Karpas-422 (cell line): Measurements from ENCODE around the gene PIP4K2A. TPM values are rescaled to one million over a fixed set of nuclear protein-coding genes. Genes with fewer than 3 reads are reported as not detected.

ENCODE experiments used
- DNase-seq: peaks from one replicate; pipeline ENCODE4 v3.0.0-alpha.2; 2015
- H2AFZ ChIP-seq: fragments of 200-600 bp; sonication (generic); 2 replicates; pipeline ENCODE4 v1.6.1; 2014; ENCODE audit warnings: antibody characterized with exemption, low read length, mixed read lengths
- H3K27ac ChIP-seq: fragments of 200-600 bp; sonication (generic); 2 replicates; pipeline ENCODE4 v1.5.1; 2014; ENCODE audit warnings: mild to moderate bottlenecking, low read length, moderate library complexity
- H3K27me3 ChIP-seq: fragments of 200-600 bp; sonication (generic); 2 replicates; pipeline ENCODE4 v1.6.1; 2014; ENCODE audit warnings: low read length, mixed read lengths
- H3K36me3 ChIP-seq: fragments of 200-600 bp; sonication (generic); 2 replicates; pipeline ENCODE4 v1.6.1; 2014; ENCODE audit warnings: low read length, mixed read lengths; ENCODE audit not compliant: insufficient read depth
- H3K4me1 ChIP-seq: fragments of 200-600 bp; sonication (generic); 2 replicates; pipeline ENCODE4 v1.6.1; 2014; ENCODE audit warnings: mild to moderate bottlenecking, low read length, mixed read lengths
- H3K4me2 ChIP-seq: fragments of 200-600 bp; sonication (generic); 2 replicates; pipeline ENCODE4 v1.6.1; 2014; ENCODE audit warnings: low read length, low read depth, mild to moderate bottlenecking; ENCODE audit not compliant: poor library complexity, severe bottlenecking
- H3K4me3 ChIP-seq: fragments of 200-600 bp; sonication (generic); 2 replicates; pipeline ENCODE4 v1.5.1; 2014; ENCODE audit warnings: mild to moderate bottlenecking, antibody characterized with exemption, low read length, mixed read lengths
- H3K79me2 ChIP-seq: fragments of 200-600 bp; sonication (generic); 2 replicates; pipeline ENCODE4 v1.6.1; 2014; ENCODE audit warnings: mild to moderate bottlenecking, low read length, mixed read lengths
- H3K9ac ChIP-seq: fragments of 200-600 bp; sonication (generic); 2 replicates; pipeline ENCODE4 v1.6.0; 2014; ENCODE audit warnings: low read length
- H3K9me2 ChIP-seq: fragments of 200-600 bp; sonication (generic), shearing (Covaris generic); replicated peaks from 2 replicates; pipeline ENCODE4 v1.6.0; 2014; ENCODE audit warnings: mild to moderate bottlenecking, low read length, moderate library complexity; ENCODE audit not compliant: insufficient read depth
- H3K9me3 ChIP-seq: fragments of 300-700, 200-600 bp; sonication (generic); 2 replicates; pipeline ENCODE4 v1.6.1; 2014; ENCODE audit warnings: low read length, mixed read lengths
- H4K20me1 ChIP-seq: fragments of 200-600 bp; sonication (generic); 2 replicates; pipeline ENCODE4 v1.6.1; 2014; ENCODE audit warnings: mild to moderate bottlenecking, antibody characterized with exemption, low read length, low read depth; ENCODE audit not compliant: insufficient read depth
- total RNA-seq: library from RNA; depleted of rRNA; stranded (reverse); fragments of >200 nt; shearing (Covaris generic); gene quantifications from 2 replicates; pipeline ENCODE4 v1.2.3, GENCODE V29; 2014; ENCODE audit warnings: low replicate concordance

Gene PIP4K2A
- total RNA-seq, 1 experiment from 2014 or later = 32.6 TPM

DNA sequence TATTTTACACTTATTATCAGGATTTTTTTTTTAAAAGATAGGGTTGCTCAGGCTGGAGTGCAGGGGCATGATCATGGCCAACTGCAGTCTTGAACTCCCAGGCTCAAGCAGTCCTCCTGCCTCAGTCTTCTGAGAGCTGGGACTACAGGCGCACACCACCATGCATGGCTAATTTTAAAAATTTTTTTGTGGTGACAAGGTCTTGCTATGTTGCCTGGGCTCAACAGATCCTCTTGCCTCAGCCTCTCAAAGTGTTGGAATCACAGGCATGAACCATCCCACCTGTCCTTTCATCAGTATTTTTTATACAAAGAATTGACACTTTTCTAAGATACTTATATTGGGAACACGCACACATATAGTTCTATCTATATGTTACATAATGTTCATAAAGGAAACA lies 99.3 kb downstream of the PIP4K2A start:
- DNase-seq = no peak
- H3K4me1 ChIP-seq = peaks cover 23% of the 10 kb centered on the region

DNA sequence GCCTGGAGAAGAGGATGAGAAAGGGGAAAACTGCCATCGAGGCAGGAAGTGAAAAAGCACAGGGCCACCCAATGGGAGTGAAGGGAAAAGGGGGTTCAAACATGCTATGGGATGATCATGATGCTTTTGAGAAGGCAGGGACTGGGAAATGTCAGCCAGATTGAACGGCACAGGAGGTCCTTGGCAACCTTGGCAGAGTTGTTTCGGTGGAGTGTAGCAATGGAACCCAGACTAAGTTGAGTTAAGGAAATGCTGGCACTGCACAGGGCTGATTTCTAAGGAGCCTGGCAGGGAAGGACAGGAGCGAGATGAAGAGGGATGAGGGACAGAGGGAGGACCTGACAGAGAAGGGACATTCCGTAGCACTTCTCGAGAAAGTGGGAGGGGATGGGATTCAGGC lies 101.4 kb downstream of the PIP4K2A start:
- H3K9ac ChIP-seq = no peak overlapping the region
- no peaks in the 10 kb centered on the region for H3K9me3 ChIP-seq
- peaks cover 21% of the 10 kb centered on the region for H3K4me1 ChIP-seq
- no peaks in the 10 kb centered on the region for H3K9me2 ChIP-seq
- no peak overlapping the region for H3K27ac ChIP-seq
- no peaks in the 10 kb centered on the region for H3K27me3 ChIP-seq
- H3K4me3 ChIP-seq = no peak overlapping the region
- no peaks in the 10 kb centered on the region for H3K79me2 ChIP-seq
- no peaks in the 10 kb centered on the region for H3K36me3 ChIP-seq
- DNase-seq = no peak
- H4K20me1 ChIP-seq = peaks cover 10% of the 10 kb centered on the region; the same call in 1 of the 2 replicates
- no peak overlapping the region for H2AFZ ChIP-seq
- no peak overlapping the region for H3K4me2 ChIP-seq

More for the DNA sequence above, 99.3 kb downstream of the PIP4K2A start:
- Histone ChIP-seq H3K36me3 (no peaks in the 10 kb centered on the region), H3K27ac (no peak overlapping the region), H3K9me3 (no peaks in the 10 kb centered on the region), H3K79me2 (no peaks in the 10 kb centered on the region), H4K20me1 (peaks cover 20% of the 10 kb centered on the region), H3K27me3 (no peaks in the 10 kb centered on the region), H2AFZ (no peak overlapping the region), H3K4me2 (peak overlapping the region; percentile 60), H3K9ac (no peak overlapping the region; the same call in 1 of the 2 replicates), H3K4me3 (no peak overlapping the region), H3K9me2 (no peaks in the 10 kb centered on the region)

DNA sequence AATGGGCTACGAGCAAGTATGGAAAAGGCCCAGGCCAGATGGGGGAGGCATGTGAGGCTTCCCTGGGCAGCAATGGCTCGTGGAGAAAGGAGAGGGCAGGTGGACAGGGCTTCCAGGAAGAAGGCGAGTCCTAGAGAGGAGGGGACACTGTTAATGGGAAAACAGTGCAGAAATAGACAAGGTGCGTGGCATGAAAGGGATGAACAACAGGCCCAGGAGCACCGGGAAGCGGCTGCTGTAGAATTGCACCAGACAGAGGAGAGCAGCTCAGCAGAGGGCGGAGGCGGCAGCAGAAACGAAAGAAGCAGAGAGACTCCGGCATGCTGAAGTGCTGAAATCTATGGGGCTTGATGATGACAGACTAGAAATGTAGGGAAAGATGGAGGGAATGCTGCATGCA lies 102.1 kb downstream of the PIP4K2A start:
- no peak for DNase-seq
- no peaks in the 10 kb centered on the region for H3K79me2 ChIP-seq
- H3K4me2 ChIP-seq = no peak overlapping the region
- H3K9ac ChIP-seq = no peak overlapping the region
- H4K20me1 ChIP-seq = peaks cover 8% of the 10 kb centered on the region; the same call in 1 of the 2 replicates
- peaks cover 14% of the 10 kb centered on the region for H3K4me1 ChIP-seq
- no peak overlapping the region for H3K27ac ChIP-seq
- no peak overlapping the region for H3K4me3 ChIP-seq
- no peaks in the 10 kb centered on the region for H3K9me2 ChIP-seq
- no peak overlapping the region for H2AFZ ChIP-seq
- H3K27me3 ChIP-seq = no peaks in the 10 kb centered on the region
- no peaks in the 10 kb centered on the region for H3K9me3 ChIP-seq
- no peaks in the 10 kb centered on the region for H3K36me3 ChIP-seq

DNA sequence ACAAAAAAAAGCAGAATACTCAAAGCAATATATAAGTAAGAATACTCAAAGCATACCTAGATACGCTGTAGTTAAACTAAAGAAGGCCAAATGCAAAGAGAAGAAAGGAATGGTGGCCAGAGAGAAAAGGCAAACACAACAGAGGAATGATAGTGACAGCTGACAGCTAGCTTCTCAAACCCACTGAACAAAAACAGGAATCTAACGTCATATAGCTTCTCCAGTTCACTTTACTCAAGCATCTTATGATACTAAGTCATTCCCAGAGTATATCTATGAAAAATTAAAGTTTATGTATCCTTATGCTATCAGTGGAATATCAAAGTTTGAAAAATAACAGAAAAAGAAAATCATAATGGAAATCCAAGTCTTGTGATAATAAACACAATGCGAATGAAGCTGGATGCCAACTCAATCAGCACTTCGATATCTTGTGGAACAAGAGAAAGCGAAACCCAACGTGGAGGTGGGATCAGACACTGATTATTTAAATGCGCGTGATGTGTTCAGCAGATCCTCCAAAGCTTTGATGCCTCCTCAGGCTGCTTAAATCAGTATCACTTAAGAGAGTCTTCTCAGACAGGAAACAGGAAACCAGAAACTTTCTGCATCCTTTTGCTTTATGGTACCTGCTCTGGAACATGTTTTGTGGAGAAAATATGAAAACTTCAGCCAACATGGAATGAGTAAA lies 102.8 kb downstream of the PIP4K2A start:
- Histone ChIP-seq H3K9ac (no peak overlapping the region), H3K27me3 (no peaks in the 10 kb centered on the region), H3K4me2 (no peak overlapping the region), H2AFZ (no peak overlapping the region), H3K79me2 (no peaks in the 10 kb centered on the region), H3K27ac (no peak overlapping the region), H3K4me3 (no peak overlapping the region), H4K20me1 (peaks cover 8% of the 10 kb centered on the region; the same call in 1 of the 2 replicates), H3K9me3 (no peaks in the 10 kb centered on the region), H3K36me3 (no peaks in the 10 kb centered on the region), H3K9me2 (no peaks in the 10 kb centered on the region), H3K4me1 (peaks cover 11% of the 10 kb centered on the region)
- no peak for DNase-seq

DNA sequence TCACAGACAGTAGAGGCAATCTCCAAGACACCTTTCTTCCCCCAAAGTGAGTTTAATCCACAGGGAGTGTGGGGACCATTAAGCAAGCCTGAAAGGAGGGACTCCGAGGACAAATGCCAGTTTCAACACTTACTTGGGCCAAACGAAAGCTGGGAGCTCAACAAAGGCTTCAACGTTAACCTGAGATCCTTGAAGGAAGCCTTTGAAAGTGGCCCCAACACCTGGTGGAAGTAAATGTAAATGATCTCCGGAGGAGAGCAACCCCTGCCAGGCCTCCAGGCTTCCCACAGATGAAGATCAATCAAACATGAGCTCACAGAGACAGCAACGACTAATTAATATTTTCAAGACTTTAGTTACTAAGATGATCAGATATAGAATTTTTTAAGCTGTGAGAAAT lies 103.8 kb downstream of the PIP4K2A start:
- no peak for DNase-seq
- Histone ChIP-seq H3K4me3 (no peak overlapping the region), H3K9me2 (no peaks in the 10 kb centered on the region), H3K79me2 (no peaks in the 10 kb centered on the region), H3K4me2 (no peak overlapping the region), H2AFZ (no peak overlapping the region), H3K27ac (no peak overlapping the region), H4K20me1 (0 out of 2 replicates have a peak, but pooled peaks cover under 1% of the 10 kb centered on the region), H3K36me3 (no peaks in the 10 kb centered on the region), H3K9ac (no peak overlapping the region), H3K9me3 (no peaks in the 10 kb centered on the region), H3K4me1 (peaks cover 14% of the 10 kb centered on the region), H3K27me3 (no peaks in the 10 kb centered on the region)

- DNase-seq = no peak
- Histone ChIP-seq H3K27ac (no peak overlapping the region), H3K9me2 (no peaks in the 10 kb centered on the region), H3K27me3 (no peaks in the 10 kb centered on the region), H3K4me1 (peaks cover 13% of the 10 kb centered on the region), H4K20me1 (no peaks in the 10 kb centered on the region; the same call in 1 of the 2 replicates), H3K9ac (no peak overlapping the region), H3K4me2 (no peak overlapping the region), H3K9me3 (no peaks in the 10 kb centered on the region), H3K79me2 (no peaks in the 10 kb centered on the region), H3K36me3 (no peaks in the 10 kb centered on the region), H3K4me3 (no peak overlapping the region), H2AFZ (no peak overlapping the region)
Measured at GRCh38 chr10:22609719-22610465, 104.5 kb downstream of the PIP4K2A start.

- no peaks in the 10 kb centered on the region for H3K9me2 ChIP-seq
- H2AFZ ChIP-seq = no peak overlapping the region
- H4K20me1 ChIP-seq = no peaks in the 10 kb centered on the region; the same call in 1 of the 2 replicates
- DNase-seq = no peak
- H3K79me2 ChIP-seq = no peaks in the 10 kb centered on the region
- H3K27ac ChIP-seq = no peak overlapping the region
- H3K4me3 ChIP-seq = no peak overlapping the region
- no peaks in the 10 kb centered on the region for H3K27me3 ChIP-seq
- H3K4me1 ChIP-seq = peaks cover 13% of the 10 kb centered on the region
- H3K9ac ChIP-seq = no peak overlapping the region
- no peaks in the 10 kb centered on the region for H3K36me3 ChIP-seq
- no peak overlapping the region for H3K4me2 ChIP-seq
- no peaks in the 10 kb centered on the region for H3K9me3 ChIP-seq
Measured at GRCh38 chr10:22609251-22609650, 105.1 kb downstream of the PIP4K2A start.

DNA sequence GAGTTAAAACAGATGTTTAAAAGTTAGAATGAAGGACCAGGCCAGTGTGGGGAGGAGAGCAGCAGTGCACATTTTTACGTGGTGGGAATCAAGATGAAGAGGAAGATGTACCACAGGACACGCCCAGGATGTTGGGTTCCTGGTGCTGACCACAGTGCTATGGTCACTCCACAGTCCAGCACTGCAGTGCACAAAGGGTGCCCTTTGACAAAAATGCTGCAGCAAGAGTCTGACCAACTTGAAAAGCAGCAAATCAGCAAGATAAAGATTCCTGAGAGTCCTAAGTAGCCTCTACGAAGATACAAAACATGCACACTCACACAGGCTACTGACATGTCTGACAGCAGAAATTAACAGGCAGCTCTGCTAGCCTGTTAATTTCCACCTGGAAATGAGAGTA lies 107.1 kb downstream of the PIP4K2A start:
- Histone ChIP-seq H3K9ac (no peak overlapping the region), H3K79me2 (no peaks in the 10 kb centered on the region), H2AFZ (no peak overlapping the region), H4K20me1 (no peaks in the 10 kb centered on the region; the same call in 1 of the 2 replicates), H3K27me3 (no peaks in the 10 kb centered on the region), H3K4me1 (peaks cover 13% of the 10 kb centered on the region), H3K36me3 (no peaks in the 10 kb centered on the region), H3K9me3 (no peaks in the 10 kb centered on the region), H3K9me2 (no peaks in the 10 kb centered on the region), H3K27ac (no peak overlapping the region), H3K4me2 (no peak overlapping the region), H3K4me3 (no peak overlapping the region)
- DNase-seq = no peak
